ENCODE results near the gene CTNNA1.

- TF ChIP-seq CTCF (IDR thresholded peaks at IDR 0.05) (no peak), POLR2A (IDR thresholded peaks at IDR 0.05) (no peak)
These were observed 182.2 kb downstream of the CTNNA1 start for GRCh38 chr5:138935466-138935865.

All from body of pancreas (tissue), 4 donors.